SK-N-SH (cell line): ENCODE results near the gene HSD11B2.

Experiments used
- CTCF ChIP-seq: fragments of 200-600 bp; sonication (generic); IDR thresholded peaks from 2 replicates; pipeline ENCODE4 v1.6.1; 2017; ENCODE audit warnings: antibody characterized with exemption, mild to moderate bottlenecking, moderate library complexity
- FOSL2 ChIP-seq: IDR thresholded peaks from 2 replicates; pipeline ENCODE4 v1.4.0; 2012; ENCODE audit warnings: low read depth, mild to moderate bottlenecking, moderate library complexity, borderline replicate concordance
- JUND ChIP-seq: IDR thresholded peaks from 2 replicates; pipeline ENCODE4 v1.4.0; 2012
- NFIC ChIP-seq: IDR thresholded peaks from 2 replicates; pipeline ENCODE4 v1.4.0; 2012; ENCODE audit warnings: borderline replicate concordance
- NRF1 ChIP-seq: IDR thresholded peaks from 2 replicates; pipeline ENCODE4 v1.6.1; 2012; ENCODE audit warnings: low read depth, mild to moderate bottlenecking, low read length
- POLR2AphosphoS5 ChIP-seq: IDR thresholded peaks from 2 replicates; pipeline ENCODE4 v1.6.1; 2012; ENCODE audit warnings: low read depth, low read length
- RAD21 ChIP-seq: IDR thresholded peaks from 2 replicates; pipeline ENCODE4 v1.6.1; 2012; ENCODE audit warnings: mild to moderate bottlenecking, low read length
- REST ChIP-seq: IDR thresholded peaks from 2 replicates; pipeline ENCODE4 v1.6.1; 2012; ENCODE audit warnings: mild to moderate bottlenecking, low read depth, low read length, moderate library complexity
- RFX5 ChIP-seq: IDR thresholded peaks from 2 replicates; pipeline ENCODE4 v1.6.1; 2012; ENCODE audit warnings: mild to moderate bottlenecking, improper control_type of control experiment, low read length
- SMC3 ChIP-seq: IDR thresholded peaks from 2 replicates; pipeline ENCODE4 v1.6.1; 2012; ENCODE audit warnings: low read depth, low read length, improper control_type of control experiment
- TAF1 ChIP-seq: IDR thresholded peaks from 2 replicates; pipeline ENCODE4 v1.6.1; 2012; ENCODE audit warnings: low read depth, mild to moderate bottlenecking, low read length, moderate library complexity, borderline replicate concordance
- USF2 ChIP-seq: fragments of 150-350 bp; IDR thresholded peaks from 2 replicates; pipeline ENCODE4 v1.6.1; 2017; ENCODE audit warnings: antibody characterized with exemption, low read length, low read depth, borderline replicate concordance

GRCh38 chr16:67403976-67404555 is 26.9 kb upstream of the HSD11B2 start:
- TF ChIP-seq POLR2AphosphoS5: no peak
- no peak for TF ChIP-seq TAF1
- TF ChIP-seq RFX5: no peak
- no peak for TF ChIP-seq RAD21
- no peak for TF ChIP-seq CTCF
- no peak for TF ChIP-seq REST
- no peak for TF ChIP-seq NFIC
- no peak for TF ChIP-seq SMC3
- no peak for TF ChIP-seq JUND
- TF ChIP-seq NRF1: no peak
- no peak for TF ChIP-seq USF2
- no peak for TF ChIP-seq FOSL2
